ENCODE data around the gene RNF8.
"Not testable (repeated sequence)": the region's sequence is repeated elsewhere in the genome, so short reads cannot be mapped to it uniquely, and the experiment has no call there.

RNF8 gene

DNA sequence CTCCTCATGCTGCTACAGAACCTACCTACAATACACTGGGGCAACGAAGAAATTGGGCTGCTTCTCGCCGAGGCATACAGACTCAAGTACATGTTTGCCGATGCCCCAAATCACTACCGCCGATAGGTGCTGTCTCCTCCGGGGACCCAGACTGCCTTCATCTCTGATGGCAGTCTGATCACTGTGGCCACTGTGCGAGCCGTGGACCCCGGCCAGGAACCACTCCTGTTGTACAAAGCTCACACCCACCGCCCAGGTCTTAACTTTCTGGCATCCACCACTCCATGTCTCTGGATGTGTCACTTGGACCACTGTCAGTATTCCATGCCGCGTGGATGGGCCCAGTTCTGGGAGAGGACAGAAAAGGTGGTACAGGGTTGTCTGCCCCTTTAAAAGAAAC is 22.7 kb upstream of the RNF8 start:
- no peak overlapping the region for H3K18ac ChIP-seq (ENCODE audit: low read depth in 1 of 2, low read length in 2 of 2)
- H3K4me3 ChIP-seq (ENCODE audit: insufficient read depth in 1 of 2, low read depth in 1 of 2, low read length in 2 of 2) = no peak overlapping the region
- H2BK120ac ChIP-seq (ENCODE audit: low read depth, low read length) = no peak overlapping the region
- H3K4ac ChIP-seq (ENCODE audit: low read depth in 1 of 2, low read length in 2 of 2) = no peak overlapping the region
- H3K23ac ChIP-seq (ENCODE audit: low read length in 2 of 2) = no peak overlapping the region
- H3K27me3 ChIP-seq (ENCODE audit: control insufficient read depth in 1 of 2, insufficient read depth in 1 of 2, low read length in 2 of 2) = no peaks in the 10 kb centered on the region
- H3K27ac ChIP-seq (ENCODE audit: low read length, poor library complexity, severe bottlenecking) = no peak overlapping the region
- H3K9ac ChIP-seq (ENCODE audit: low read length) = no peak overlapping the region
- no peak overlapping the region for H3K14ac ChIP-seq (ENCODE audit: low read length in 2 of 2)
- H2AK5ac ChIP-seq (ENCODE audit: low read length, severe bottlenecking) = no peak overlapping the region
- no peak overlapping the region for H2BK5ac ChIP-seq (ENCODE audit: low read depth, low read length, poor library complexity, severe bottlenecking)
- H3K4me2 ChIP-seq (ENCODE audit: low read length, poor library complexity, severe bottlenecking) = no peak overlapping the region
- H3K79me1 ChIP-seq (replicated peaks; ENCODE audit: low read length, poor library complexity, severe bottlenecking) = peaks cover 3% of the 10 kb centered on the region
- H3K4me1 ChIP-seq (ENCODE audit: control insufficient read depth, insufficient read depth, low read depth, low read length) = no peaks in the 10 kb centered on the region
- peaks cover 24 to 44% of the 10 kb centered on the region in 2 experiments for H3K36me3 ChIP-seq (ENCODE audit: control insufficient read depth in 1 of 2, insufficient read depth in 2 of 2, low read depth in 1 of 2, low read length in 2 of 2)
- no peak overlapping the region for H4K8ac ChIP-seq (ENCODE audit: low read length)
- H2BK12ac ChIP-seq (ENCODE audit: low read length in 2 of 2) = no peak overlapping the region
- no peak overlapping the region for H2BK15ac ChIP-seq (ENCODE audit: low read depth, poor library complexity, severe bottlenecking)
- H4K91ac ChIP-seq (ENCODE audit: low read length) = no peak overlapping the region
- no peak for DNase-seq
- 99% methylated on average over 12 of the region's 13 CpGs for WGBS
- no peak overlapping the region for H2AFZ ChIP-seq (ENCODE audit: low read depth, low read length)
- no peaks in the 10 kb centered on the region for H3K9me3 ChIP-seq (ENCODE audit: control insufficient read depth, low read length)

DNA sequence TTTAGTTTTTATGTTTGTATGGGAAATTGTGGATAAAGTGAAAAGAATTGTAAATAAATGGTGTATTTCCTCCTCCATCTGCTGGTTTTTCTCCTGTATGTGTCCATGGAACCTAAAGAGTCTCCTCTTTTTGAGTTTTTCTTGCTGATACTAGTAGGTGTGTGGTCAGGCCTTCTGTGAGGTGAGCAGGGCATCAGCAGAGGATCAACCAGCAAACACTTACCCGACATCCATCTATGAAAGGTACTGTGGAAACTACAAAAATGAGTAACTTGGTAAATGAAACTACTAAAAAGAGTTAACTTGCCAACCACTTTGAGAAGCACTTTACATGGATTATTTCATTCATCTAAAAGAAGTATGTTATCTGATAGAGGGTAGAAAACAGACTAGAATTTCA is 20.9 kb upstream of the RNF8 start:
- Histone ChIP-seq H3K79me1 (replicated peaks; ENCODE audit: low read length, poor library complexity, severe bottlenecking) (no peaks in the 10 kb centered on the region), H3K36me3 (ENCODE audit: control insufficient read depth in 1 of 2, insufficient read depth in 2 of 2, low read depth in 1 of 2, low read length in 2 of 2) (peaks cover 24 to 44% of the 10 kb centered on the region in 2 experiments), H4K91ac (ENCODE audit: low read length) (no peak overlapping the region), H3K9ac (ENCODE audit: low read length) (no peak overlapping the region), H3K27ac (ENCODE audit: low read length, poor library complexity, severe bottlenecking) (no peak overlapping the region), H3K9me3 (ENCODE audit: control insufficient read depth, low read length) (no peaks in the 10 kb centered on the region), H2AK5ac (ENCODE audit: low read length, severe bottlenecking) (no peak overlapping the region), H3K23ac (ENCODE audit: low read length in 2 of 2) (no peak overlapping the region), H2BK5ac (ENCODE audit: low read depth, low read length, poor library complexity, severe bottlenecking) (no peak overlapping the region), H3K4ac (ENCODE audit: low read depth in 1 of 2, low read length in 2 of 2) (no peak overlapping the region), H3K18ac (ENCODE audit: low read depth in 1 of 2, low read length in 2 of 2) (no peak overlapping the region), H2BK12ac (ENCODE audit: low read length in 2 of 2) (no peak overlapping the region), H3K4me3 (ENCODE audit: insufficient read depth in 1 of 2, low read depth in 1 of 2, low read length in 2 of 2) (no peak overlapping the region), H3K14ac (ENCODE audit: low read length in 2 of 2) (no peak overlapping the region), H2BK120ac (ENCODE audit: low read depth, low read length) (no peak overlapping the region), H2AFZ (ENCODE audit: low read depth, low read length) (no peak overlapping the region), H4K8ac (ENCODE audit: low read length) (no peak overlapping the region), H3K4me2 (ENCODE audit: low read length, poor library complexity, severe bottlenecking) (no peak overlapping the region), H2BK15ac (ENCODE audit: low read depth, poor library complexity, severe bottlenecking) (no peak overlapping the region), H3K27me3 (ENCODE audit: control insufficient read depth in 1 of 2, insufficient read depth in 1 of 2, low read length in 2 of 2) (no peaks in the 10 kb centered on the region), H3K4me1 (ENCODE audit: control insufficient read depth, insufficient read depth, low read depth, low read length) (no peaks in the 10 kb centered on the region)
- no CpG with 5 or more reads among the region's 1 CpG for WGBS
- no peak for DNase-seq

DNA sequence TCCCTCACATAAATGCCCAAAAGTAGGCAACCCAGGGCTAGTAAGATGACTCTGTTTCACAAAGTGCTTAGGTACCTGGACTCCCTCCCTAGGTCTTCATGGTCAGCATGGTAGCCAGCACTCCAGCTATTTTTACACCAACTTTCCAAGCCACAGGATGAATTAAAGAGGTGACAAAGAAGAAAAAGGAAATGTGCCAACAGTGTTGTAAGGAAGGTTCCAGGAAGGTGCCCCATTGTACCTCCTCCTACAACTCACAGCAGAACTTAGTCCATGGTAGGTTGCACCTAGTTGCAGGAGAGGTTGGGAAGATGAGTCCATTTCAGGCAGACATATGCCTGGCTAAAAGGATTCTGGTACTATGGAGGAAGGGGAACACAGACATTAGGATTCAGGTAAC is 19.7 kb upstream of the RNF8 start:
- Histone ChIP-seq H2BK120ac (ENCODE audit: low read depth, low read length) (no peak overlapping the region), H3K14ac (ENCODE audit: low read length in 2 of 2) (no peak overlapping the region), H4K8ac (ENCODE audit: low read length) (no peak overlapping the region), H3K4me2 (ENCODE audit: low read length, poor library complexity, severe bottlenecking) (no peak overlapping the region), H3K9ac (ENCODE audit: low read length) (no peak overlapping the region), H2BK5ac (ENCODE audit: low read depth, low read length, poor library complexity, severe bottlenecking) (no peak overlapping the region), H2BK15ac (ENCODE audit: low read depth, poor library complexity, severe bottlenecking) (no peak overlapping the region), H3K9me3 (ENCODE audit: control insufficient read depth, low read length) (no peaks in the 10 kb centered on the region), H4K91ac (ENCODE audit: low read length) (no peak overlapping the region), H3K79me1 (replicated peaks; ENCODE audit: low read length, poor library complexity, severe bottlenecking) (no peaks in the 10 kb centered on the region), H2AK5ac (ENCODE audit: low read length, severe bottlenecking) (no peak overlapping the region), H3K27ac (ENCODE audit: low read length, poor library complexity, severe bottlenecking) (no peak overlapping the region), H3K36me3 (ENCODE audit: control insufficient read depth in 1 of 2, insufficient read depth in 2 of 2, low read depth in 1 of 2, low read length in 2 of 2) (peaks cover 24 to 43% of the 10 kb centered on the region in 2 experiments), H3K27me3 (ENCODE audit: control insufficient read depth in 1 of 2, insufficient read depth in 1 of 2, low read length in 2 of 2) (no peaks in the 10 kb centered on the region), H2AFZ (ENCODE audit: low read depth, low read length) (no peak overlapping the region), H3K18ac (ENCODE audit: low read depth in 1 of 2, low read length in 2 of 2) (no peak overlapping the region), H3K4me3 (ENCODE audit: insufficient read depth in 1 of 2, low read depth in 1 of 2, low read length in 2 of 2) (no peak overlapping the region), H3K23ac (ENCODE audit: low read length in 2 of 2) (no peak overlapping the region), H3K4me1 (ENCODE audit: control insufficient read depth, insufficient read depth, low read depth, low read length) (no peaks in the 10 kb centered on the region), H2BK12ac (ENCODE audit: low read length in 2 of 2) (no peak overlapping the region), H3K4ac (ENCODE audit: low read depth in 1 of 2, low read length in 2 of 2) (no peak overlapping the region)
- no peak for DNase-seq

DNA sequence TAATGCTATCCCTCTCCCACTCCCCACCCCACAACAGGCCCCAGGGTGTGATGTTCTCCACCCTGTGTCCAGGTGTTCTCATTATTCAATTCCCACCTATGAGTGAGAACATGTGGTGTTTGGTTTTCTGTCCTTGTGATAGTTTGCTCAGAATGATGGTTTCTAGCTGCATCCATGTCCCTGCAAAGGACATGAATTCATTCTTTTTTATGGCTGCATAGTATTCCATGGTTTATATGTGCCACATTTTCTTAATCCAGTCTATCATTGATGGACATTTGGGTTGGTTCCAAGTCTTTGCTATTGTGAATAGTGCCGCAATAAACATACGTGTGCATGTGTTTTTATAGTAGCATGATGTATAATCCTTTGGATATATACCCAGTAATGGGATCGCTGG is 15.5 kb upstream of the RNF8 start:
- H2AK5ac ChIP-seq (ENCODE audit: low read length, severe bottlenecking); H3K4me3 ChIP-seq (ENCODE audit: insufficient read depth in 1 of 2, low read depth in 1 of 2, low read length in 2 of 2); H3K14ac ChIP-seq (ENCODE audit: low read length in 2 of 2); H3K27me3 ChIP-seq (ENCODE audit: control insufficient read depth in 1 of 2, insufficient read depth in 1 of 2, low read length in 2 of 2); H3K27ac ChIP-seq (ENCODE audit: low read length, poor library complexity, severe bottlenecking); H2AFZ ChIP-seq (ENCODE audit: low read depth, low read length); H3K79me1 ChIP-seq (replicated peaks; ENCODE audit: low read length, poor library complexity, severe bottlenecking); H3K23ac ChIP-seq (ENCODE audit: low read length in 2 of 2); H3K4ac ChIP-seq (ENCODE audit: low read depth in 1 of 2, low read length in 2 of 2); H3K36me3 ChIP-seq (ENCODE audit: control insufficient read depth in 1 of 2, insufficient read depth in 2 of 2, low read depth in 1 of 2, low read length in 2 of 2); DNase-seq; H3K9me3 ChIP-seq (ENCODE audit: control insufficient read depth, low read length); H3K9ac ChIP-seq (ENCODE audit: low read length); H3K4me2 ChIP-seq (ENCODE audit: low read length, poor library complexity, severe bottlenecking); H2BK120ac ChIP-seq (ENCODE audit: low read depth, low read length); H2BK12ac ChIP-seq (ENCODE audit: low read length in 2 of 2); H2BK5ac ChIP-seq (ENCODE audit: low read depth, low read length, poor library complexity, severe bottlenecking); H2BK15ac ChIP-seq (ENCODE audit: low read depth, poor library complexity, severe bottlenecking); H4K91ac ChIP-seq (ENCODE audit: low read length); H4K8ac ChIP-seq (ENCODE audit: low read length); H3K4me1 ChIP-seq (ENCODE audit: control insufficient read depth, insufficient read depth, low read depth, low read length); H3K18ac ChIP-seq (ENCODE audit: low read depth in 1 of 2, low read length in 2 of 2): not testable (repeated sequence)
- 100% methylated on average over 3 of the region's 3 CpGs for WGBS
